Fibroblast of villous mesenchyme (primary cell): ENCODE data around the gene RHBDF1. TPM values are rescaled to one million over a fixed set of nuclear protein-coding genes. Genes with fewer than 3 reads are reported as not detected.
"Not testable (repeated sequence)": the region's sequence is repeated elsewhere in the genome, so short reads cannot be mapped to it uniquely, and the experiment has no call there.

Experiments
- DNase-seq: peaks from one replicate; pipeline ENCODE4 v3.0.0-alpha.2; 2010; ENCODE audit warnings: low read depth
- H3K4me3 ChIP-seq: 2 replicates; pipeline ENCODE4 v1.5.1; 2011; ENCODE audit warnings: low read depth, mild to moderate bottlenecking, low read length
- total RNA-seq: library from RNA; depleted of rRNA; stranded (reverse); fragments of >200 nt; gene quantifications from 2 replicates; pipeline ENCODE4 v1.2.3, GENCODE V29; 2012
- TF ChIP-seq, protein P1 (sequence below): IDR thresholded peaks from 2 replicates; pipeline ENCODE4 v1.5.1; 2012; ENCODE audit warnings: low read depth, mild to moderate bottlenecking, low read length; ENCODE audit not compliant: insufficient read depth

The RHBDF1 gene
- total RNA-seq, 1 donor, result 32.8 TPM

DNA sequence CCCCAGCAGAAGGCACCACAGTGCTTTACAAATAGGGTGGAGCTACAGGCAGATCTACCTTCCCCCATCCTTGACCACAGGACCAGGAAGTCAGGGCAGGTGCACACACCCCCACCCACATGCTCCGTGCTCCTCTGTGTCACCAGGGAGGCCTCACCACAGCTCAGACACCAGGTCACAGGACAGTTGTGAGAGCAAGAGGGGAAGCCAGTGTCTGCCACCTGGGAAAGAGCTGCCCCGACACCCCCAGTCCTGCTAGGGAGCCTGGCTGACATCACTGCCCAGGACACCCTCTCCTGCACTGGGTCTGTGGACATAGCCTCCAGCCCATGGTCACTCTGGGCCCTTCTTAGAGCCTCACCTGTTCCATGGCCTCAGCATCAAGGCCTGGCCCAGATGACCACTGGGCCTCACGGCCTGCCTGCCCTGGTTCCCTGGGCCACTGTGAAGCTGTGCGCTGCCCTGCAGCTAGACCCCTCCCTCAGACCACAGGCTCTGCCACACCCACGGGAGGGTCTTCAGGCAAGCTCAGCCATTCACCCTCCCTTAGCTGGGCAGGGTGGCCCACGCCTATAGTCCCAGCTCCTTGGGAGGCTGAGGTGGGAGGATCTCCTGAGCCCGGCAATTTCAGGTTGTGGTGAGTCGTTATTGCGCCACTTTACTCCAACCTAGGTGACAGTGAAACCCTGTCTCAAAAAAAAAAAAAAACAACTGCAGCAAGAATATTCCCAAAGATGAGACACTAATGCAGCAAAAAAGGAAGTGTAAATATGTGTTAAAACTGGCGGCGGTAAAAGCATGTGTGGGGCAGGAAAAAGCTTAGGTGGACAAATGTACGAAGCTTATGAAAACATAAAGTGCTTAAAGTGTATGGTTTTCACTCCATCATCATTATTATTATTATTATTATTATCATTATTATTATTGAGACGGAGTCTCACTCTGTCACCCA, 33.2 kb downstream of the RHBDF1 start:
- DNase-seq, result no peak
- no peak overlapping the region for H3K4me3 ChIP-seq
- TF ChIP-seq, protein P1, sequence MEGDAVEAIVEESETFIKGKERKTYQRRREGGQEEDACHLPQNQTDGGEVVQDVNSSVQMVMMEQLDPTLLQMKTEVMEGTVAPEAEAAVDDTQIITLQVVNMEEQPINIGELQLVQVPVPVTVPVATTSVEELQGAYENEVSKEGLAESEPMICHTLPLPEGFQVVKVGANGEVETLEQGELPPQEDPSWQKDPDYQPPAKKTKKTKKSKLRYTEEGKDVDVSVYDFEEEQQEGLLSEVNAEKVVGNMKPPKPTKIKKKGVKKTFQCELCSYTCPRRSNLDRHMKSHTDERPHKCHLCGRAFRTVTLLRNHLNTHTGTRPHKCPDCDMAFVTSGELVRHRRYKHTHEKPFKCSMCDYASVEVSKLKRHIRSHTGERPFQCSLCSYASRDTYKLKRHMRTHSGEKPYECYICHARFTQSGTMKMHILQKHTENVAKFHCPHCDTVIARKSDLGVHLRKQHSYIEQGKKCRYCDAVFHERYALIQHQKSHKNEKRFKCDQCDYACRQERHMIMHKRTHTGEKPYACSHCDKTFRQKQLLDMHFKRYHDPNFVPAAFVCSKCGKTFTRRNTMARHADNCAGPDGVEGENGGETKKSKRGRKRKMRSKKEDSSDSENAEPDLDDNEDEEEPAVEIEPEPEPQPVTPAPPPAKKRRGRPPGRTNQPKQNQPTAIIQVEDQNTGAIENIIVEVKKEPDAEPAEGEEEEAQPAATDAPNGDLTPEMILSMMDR, result no peak

DNA sequence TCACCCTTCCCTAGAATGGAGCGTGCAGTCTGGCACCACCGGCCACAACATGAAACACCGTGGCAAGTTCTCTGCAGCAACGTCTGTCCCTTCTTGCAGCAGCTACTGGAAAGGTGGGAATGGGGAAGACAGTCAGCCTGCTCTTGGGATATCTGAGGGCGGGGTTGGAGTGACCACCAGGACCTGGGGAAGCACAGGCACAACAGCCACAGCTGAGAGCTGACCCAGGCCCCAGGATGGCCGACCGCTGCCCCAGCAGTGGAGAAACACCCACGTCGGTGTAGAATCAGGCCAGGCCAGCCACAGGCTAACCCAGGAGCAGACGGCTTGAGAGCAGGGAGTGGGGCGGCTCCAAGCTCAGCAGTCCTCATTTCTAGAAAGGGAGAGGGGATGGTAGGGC, 34.2 kb downstream of the RHBDF1 start:
- not testable (repeated sequence) for DNase-seq, H3K4me3 ChIP-seq

DNA sequence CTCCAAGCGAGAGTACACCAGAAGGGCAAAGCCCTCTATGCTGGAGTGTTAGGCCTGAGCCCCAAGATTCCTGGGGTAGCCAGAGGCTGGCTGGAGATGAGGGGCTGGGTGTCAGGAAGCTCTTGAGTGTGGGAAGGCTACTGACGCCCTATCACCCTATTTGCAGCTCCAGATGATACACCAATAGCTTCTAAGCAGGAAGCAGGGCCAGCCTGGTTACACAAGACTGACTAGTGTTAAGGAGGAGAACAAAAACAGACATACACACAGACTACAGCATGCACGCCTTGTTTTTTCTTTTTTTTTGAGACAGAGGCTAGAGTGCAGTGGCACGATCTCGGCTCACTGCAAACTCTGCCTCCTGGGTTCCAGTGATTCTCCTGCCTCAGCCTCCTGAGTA, 34.9 kb downstream of the RHBDF1 start:
- TF ChIP-seq, protein P1, result no peak

DNA sequence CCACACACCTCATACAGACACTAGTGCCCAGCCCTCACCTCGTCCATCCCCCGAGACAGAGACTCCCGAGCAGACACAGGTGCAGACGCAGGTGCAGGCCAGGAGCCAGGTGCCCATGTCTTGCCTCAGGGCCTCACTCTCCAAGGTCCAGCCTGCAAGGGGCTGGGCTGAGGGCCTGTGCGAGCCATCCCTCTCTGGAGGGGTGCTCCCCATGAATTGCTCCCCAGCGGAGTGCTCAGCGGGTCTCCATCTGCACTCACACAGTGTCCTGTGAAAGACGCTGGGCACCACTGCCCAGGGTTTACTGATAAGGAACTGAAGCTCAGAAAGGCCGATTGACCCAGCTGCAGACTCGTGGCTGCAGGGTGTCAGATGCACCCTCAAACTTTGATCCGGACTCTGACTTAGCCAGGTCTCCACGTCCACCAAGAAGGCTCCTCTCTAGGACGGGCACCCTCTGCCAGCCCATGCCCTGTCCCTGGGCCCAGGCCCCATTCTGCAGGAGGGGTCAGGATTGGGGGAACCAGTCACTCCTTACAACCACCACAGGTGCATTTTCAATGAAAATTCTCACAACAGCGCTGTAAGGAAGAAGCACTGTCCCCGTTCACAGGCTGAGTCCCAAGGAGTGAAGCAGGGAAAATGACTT, 36.0 kb downstream of the RHBDF1 start:
- no peak overlapping the region for H3K4me3 ChIP-seq
- no peak for DNase-seq
- TF ChIP-seq, protein P1, result no peak

More for the DNA sequence above, 34.9 kb downstream of the RHBDF1 start:
- no peak overlapping the region for H3K4me3 ChIP-seq
- no peak for DNase-seq

DNA sequence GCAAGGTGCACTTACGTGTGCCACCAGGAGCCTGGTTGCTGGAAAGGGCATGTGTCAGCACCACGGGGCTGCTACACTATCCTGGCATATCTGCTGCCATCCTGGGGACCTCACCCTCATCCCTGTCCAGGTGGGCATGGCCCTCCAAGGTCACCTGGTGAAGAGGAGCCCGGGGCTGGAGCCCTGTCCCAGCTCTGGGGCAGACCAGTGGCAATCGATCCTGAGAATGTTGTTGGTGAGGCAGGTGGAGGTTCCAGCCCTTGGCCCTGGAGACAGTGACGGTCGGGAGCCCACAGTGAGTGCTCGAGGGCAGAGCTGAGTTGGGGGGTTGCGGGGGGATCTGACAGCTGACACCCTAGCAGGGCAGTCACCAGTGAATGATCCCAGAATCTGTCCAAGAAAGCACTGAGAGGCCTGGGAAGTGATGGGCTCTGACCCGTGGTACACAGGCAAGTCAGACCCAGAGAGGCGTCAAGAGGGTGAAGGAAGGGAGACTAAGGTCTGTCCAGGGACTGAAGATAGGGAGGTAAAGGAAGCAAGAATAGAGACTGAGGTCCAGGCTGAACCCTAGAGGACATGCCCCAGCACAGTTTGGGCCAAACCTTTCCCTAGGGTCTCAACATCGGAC, 36.6 kb downstream of the RHBDF1 start:
- DNase-seq, result no peak
- TF ChIP-seq, protein P1, result no peak

DNA sequence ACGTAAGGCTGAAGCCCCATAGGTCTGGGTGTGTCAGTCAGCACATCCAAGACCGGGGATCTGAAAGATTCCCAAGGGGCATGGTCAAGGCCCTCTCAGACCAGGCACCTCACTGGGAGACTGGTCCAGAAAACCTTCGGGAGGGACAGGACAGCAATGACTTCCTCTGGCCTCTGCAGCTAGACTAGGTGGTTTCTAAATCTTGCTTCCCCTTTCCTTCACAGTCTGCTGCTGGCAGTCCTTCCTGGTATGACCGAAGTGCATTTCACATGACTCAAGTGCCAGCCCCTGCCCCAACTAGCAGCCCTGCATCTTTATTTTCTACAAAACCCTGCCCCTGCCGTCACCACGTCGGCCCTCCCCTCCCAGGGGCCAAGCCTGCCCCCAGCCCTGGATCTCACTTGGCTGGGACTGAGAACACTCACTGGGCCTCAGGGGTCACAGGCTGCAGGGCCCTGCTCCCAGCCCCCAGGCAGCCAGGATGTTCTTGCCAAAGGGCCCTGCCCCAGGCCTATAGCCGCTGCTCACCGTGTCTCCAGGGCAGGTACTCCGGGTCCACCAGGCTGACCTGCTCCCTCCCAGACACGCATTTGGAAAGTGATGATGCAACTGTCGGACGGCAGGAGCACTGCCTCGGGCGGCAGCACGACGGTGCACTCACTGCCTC, 37.3 kb downstream of the RHBDF1 start:
- H3K4me3 ChIP-seq, result no peak overlapping the region
- TF ChIP-seq, protein P1, result no peak

More for the DNA sequence above, 36.6 kb downstream of the RHBDF1 start:
- H3K4me3 ChIP-seq, result no peak overlapping the region

More for the DNA sequence above, 37.3 kb downstream of the RHBDF1 start:
- no peak for DNase-seq
